K562 (cell line): ENCODE data around the gene CARD10. TPM values are rescaled to one million over a fixed set of nuclear protein-coding genes. Genes with fewer than 3 reads are reported as not detected.

Experiments used
- BCOR ChIP-seq: fragments of 450-650 bp; IDR thresholded peaks from 2 replicates; pipeline ENCODE4 v1.6.1; 2016
- ESRRA ChIP-seq: fragments of 450-650 bp; IDR thresholded peaks from 2 replicates; pipeline ENCODE4 v1.6.1; 2014; ENCODE audit warnings: low read depth, mild to moderate bottlenecking, moderate library complexity, borderline replicate concordance
- FOXO4 ChIP-seq: fragments of 450-650 bp; formaldehyde crosslinking; IDR thresholded peaks from 2 replicates; pipeline ENCODE4 v1.4.0; 2020; ENCODE audit warnings: mild to moderate bottlenecking, moderate library complexity
- FUS ChIP-seq: fragments of 200-400 bp; formaldehyde crosslinking; optimal IDR thresholded peaks from 2 replicates; pipeline ENCODE3; 2017; ENCODE audit warnings: low read depth, low read length
- KLF16 ChIP-seq: IDR thresholded peaks from 2 replicates; pipeline ENCODE4 v1.6.1; 2016; ENCODE audit warnings: antibody characterized with exemption
- REST ChIP-seq, 2 experiments: fragments of 450-650 bp; formaldehyde crosslinking in 1 of 2; IDR thresholded peaks; 2 replicates each; pipeline versions ENCODE4 v1.4.0 to v1.6.1; 2014 to 2020; ENCODE audit warnings: mild to moderate bottlenecking in 2 of 2, borderline replicate concordance in 1 of 2, low read depth in 1 of 2
- ZNF318 ChIP-seq, 2 experiments: fragments of 450-650 bp; IDR thresholded peaks; 2 replicates each; pipeline ENCODE4 v1.6.1; 2016; ENCODE audit warnings: mild to moderate bottlenecking in 2 of 2, borderline replicate concordance in 1 of 2, low read depth in 1 of 2, moderate library complexity in 1 of 2
- polyA plus RNA-seq, 8 experiments: library from polyadenylated mRNA; depleted of rRNA in 4 of 8; stranded (reverse) in 5 of 8; unstranded in 3 of 8; fragments of >200 nt; fragmentation: Nextera tagmentation in 2 of 8; fragmentation: Illumina TruSeq in 1 of 8; extraction: Ambion mirVana in 2 of 8; extraction: Trizol in 1 of 8; gene quantifications; 2 replicates each; pipeline versions ENCODE4 v1.2.1 to v1.2.3, GENCODE V29; 2011 to 2014; ENCODE audit warnings: inconsistent platforms in 1 of 8, missing spikeins in 1 of 8
- total RNA-seq, 7 experiments: library from RNA; depleted of rRNA in 6 of 7; stranded (reverse); fragments of >200 nt in 6 of 7; fragmentation: Illumina TruSeq in 2 of 7; extraction: Trizol in 2 of 7; gene quantifications; 2 replicates each; pipeline versions ENCODE4 v1.2.1 to v1.2.3, GENCODE V29; 2011 to 2021; ENCODE audit warnings: low replicate concordance in 1 of 7

The CARD10 gene
- total and polyA plus RNA-seq, 9 of the 15 experiments (the other 6 are each of a cell fraction or from before 2014, with no cell fraction given) = 0.13 to 5.8 (median 1.6) TPM

GRCh38 chr22:37566903-37567798 lies 47.9 kb upstream of the CARD10 start (continued):
- no peak for TF ChIP-seq FUS
- TF ChIP-seq ZNF318 (IDR thresholded peaks at IDR 0.05; ENCODE audit: borderline replicate concordance in 1 of 2, low read depth in 1 of 2) = no peak
- peak; percentile 72; the same call in 1 of the 2 replicates for TF ChIP-seq REST (IDR thresholded peaks at IDR 0.05; ENCODE audit: borderline replicate concordance)
- no peak for TF ChIP-seq REST (CRISPR knock-in tag; IDR thresholded peaks at IDR 0.05; ENCODE audit: low read depth)
- TF ChIP-seq KLF16 = 0 out of 2 replicates have a peak, but pooled peaks have one; percentile 30
- peak; percentile 52; the same call in 1 of the 2 replicates for TF ChIP-seq BCOR
- TF ChIP-seq FOXO4 (CRISPR knock-in tag) = no peak
- TF ChIP-seq ESRRA = no peak
